HepG2 (cell line): Measurements from ENCODE around the gene U2AF1L4. TPM values are rescaled to one million over a fixed set of nuclear protein-coding genes. Genes with fewer than 3 reads are reported as not detected.
A peak's percentile ranks its signal among the peaks of the same experiment; 100 is the strongest.

Experiments used
- ATAC-seq: fragments of 200-7000 bp; cut with Tn5 transposase; 3 replicates; pipeline ENCODE4 v1.9.1; 2020; ENCODE audit warnings: mild to moderate bottlenecking, moderate library complexity
- BruUV-seq: library from RNA; stranded (reverse); fragments of 400-500 nt; replicated peaks from 2 replicates; lab custom pipeline; 2021; lab: Mats Ljungman, UMichigan
- CTCF ChIA-PET: fragments of 300-600 bp; formaldehyde crosslinking; extraction: SDS; loops from one replicate; lab custom pipeline; 2021; ENCODE audit warnings: low total read pairs, inconsistent platforms, low intra/inter-chr PET ratio; lab: Yijun Ruan, JAX
- POLR2A ChIA-PET: fragments of 350-600 bp; sonication (Branson Sonifier 250); formaldehyde crosslinking; loops from one replicate; lab custom pipeline; 2020; ENCODE audit warnings: antibody characterized with exemption, inconsistent platforms; lab: Yijun Ruan, JAX
- DNase-seq: peaks from one replicate; pipeline ENCODE4 v3.0.0-alpha.2; 2015; ENCODE audit warnings: low spot score
- FAIRE-seq: peaks from 3 replicates; lab custom pipeline; 2011; peaks lifted over from hg19 to GRCh38; lab: Jason Lieb, UNC
- H2AFZ ChIP-seq: one replicate; pipeline ENCODE4 v1.6.1; 2011; ENCODE audit warnings: low read length, inconsistent platforms
- H3K27ac ChIP-seq: fragments of 300-600 bp; 3 replicates; pipeline ENCODE4 v1.8.0; 2011; ENCODE audit warnings: mixed run types, mild to moderate bottlenecking, mixed read lengths, low read length, inconsistent platforms; ENCODE audit not compliant: insufficient read depth; ENCODE audit errors: extremely low read length
- H3K27me3 ChIP-seq, 2 experiments: fragments of 200-600 bp in 1 of 2; 2 replicates in 1 of 2; 3 replicates in 1 of 2; pipeline versions ENCODE4 v1.6.0 to v1.8.0; 2011; ENCODE audit warnings: low read length in 2 of 2, mild to moderate bottlenecking in 2 of 2, moderate library complexity in 2 of 2, inconsistent platforms in 1 of 2; ENCODE audit not compliant: insufficient read depth in 2 of 2, control insufficient read depth in 1 of 2
- H3K36me3 ChIP-seq, 2 experiments: fragments of 200-600 bp in 1 of 2; replicated peaks in 1 of 2; 2 replicates in 1 of 2; 3 replicates in 1 of 2; pipeline versions ENCODE4 v1.5.1 to v1.8.0; 2011; ENCODE audit warnings: low read length in 2 of 2, inconsistent platforms in 1 of 2; ENCODE audit not compliant: insufficient read depth in 2 of 2, control insufficient read depth in 1 of 2
- H3K4me1 ChIP-seq: 2 replicates; pipeline ENCODE4 v1.5.1; 2012; ENCODE audit warnings: low read length, inconsistent platforms; ENCODE audit not compliant: insufficient read depth
- H3K4me2 ChIP-seq: 2 replicates; pipeline ENCODE4 v1.6.0; 2011; ENCODE audit warnings: low read depth, low read length, inconsistent platforms
- H3K4me3 ChIP-seq, 3 experiments: fragments of 200-600 bp in 1 of 3; sonication (generic), shearing (Covaris generic) in 1 of 3; replicated peaks in 1 of 3; 2 replicates each; pipeline ENCODE4 v1.5.1; 2011 to 2016; ENCODE audit warnings: low read length in 3 of 3, inconsistent platforms in 2 of 3, low read depth in 2 of 3, mild to moderate bottlenecking in 2 of 3, control low read depth in 1 of 3, mixed read lengths in 1 of 3; ENCODE audit not compliant: insufficient read depth in 1 of 3
- H3K79me2 ChIP-seq: one replicate; pipeline ENCODE4 v1.6.1; 2011; ENCODE audit warnings: low read length, inconsistent platforms; ENCODE audit not compliant: insufficient read depth
- H3K9ac ChIP-seq: 2 replicates; pipeline ENCODE4 v1.6.0; 2011; ENCODE audit warnings: mild to moderate bottlenecking, low read depth, low read length, inconsistent platforms; ENCODE audit not compliant: insufficient read depth
- H3K9me3 ChIP-seq: 2 replicates; pipeline ENCODE4 v1.5.1; 2012; ENCODE audit warnings: mild to moderate bottlenecking, low read length
- H4K20me1 ChIP-seq: 2 replicates; pipeline ENCODE4 v1.6.0; 2011; ENCODE audit warnings: inconsistent platforms, mild to moderate bottlenecking, low read length, moderate library complexity; ENCODE audit not compliant: insufficient read depth
- AGO2 ChIP-seq: fragments of 200-400 bp; formaldehyde crosslinking; optimal IDR thresholded peaks from 2 replicates; pipeline ENCODE3; 2017; ENCODE audit warnings: mild to moderate bottlenecking, low read depth, low read length, moderate library complexity
- RBFOX2 ChIP-seq: fragments of 200-400 bp; formaldehyde crosslinking; IDR thresholded peaks from 2 replicates; pipeline ENCODE4 v1.6.1; 2017; ENCODE audit warnings: low read depth, mild to moderate bottlenecking, low read length
- ZNF281 ChIP-seq: sonication (generic); formaldehyde crosslinking; IDR thresholded peaks from 2 replicates; pipeline ENCODE4 v1.4.0; 2020; ENCODE audit warnings: missing genetic modification reagents, borderline replicate concordance
- WGBS: methylation state at CpG from one replicate; pipeline ENCODE4 v1.1.6; 2017; ENCODE audit warnings: low lambda C conversion rate; 5-methylcytosine and 5-hydroxymethylcytosine counted together
- in situ Hi-C: cut with HindIII; loops from 2 replicates; pipeline ENCODE4 v1.10.0; 2017; ENCODE audit warnings: low pct_unique_long_range_greater_than_20kb; ENCODE audit not compliant: extremely low pct_ligation_motif_present
- intact Hi-C: fragments of 100-400 bp; cut with micrococcal nuclease; formaldehyde crosslinking; loops from one replicate; pipeline ENCODE4 v1.10.0; 2022; ENCODE audit not compliant: unreplicated experiment
- polyA plus RNA-seq, 8 experiments: library from polyadenylated mRNA; depleted of rRNA in 3 of 8; stranded (reverse) in 7 of 8; unstranded in 1 of 8; fragments of >200 nt; fragmentation: Illumina TruSeq in 4 of 8; extraction: Trizol in 4 of 8; gene quantifications; 2 replicates each; pipeline versions ENCODE4 v1.2.1 to v1.2.3, GENCODE V29; 2011 to 2016; ENCODE audit warnings: low read depth in 4 of 8, missing spikeins in 1 of 8, mixed read lengths in 1 of 8; ENCODE audit not compliant: insufficient read depth in 1 of 8
- total RNA-seq, 5 experiments: library from RNA; depleted of rRNA; stranded (reverse); fragments of >200 nt; fragmentation: Illumina TruSeq; extraction: Trizol; gene quantifications; 2 replicates each; pipeline ENCODE4 v1.2.3, GENCODE V29; 2016; ENCODE audit warnings: low read depth in 1 of 5

The U2AF1L4 gene
- total and polyA plus RNA-seq, 2 of the 13 experiments (the other 11 are each of a cell fraction or from before 2014, with no cell fraction given) = 7.9 to 15.4 TPM

- Histone ChIP-seq H3K27me3 (no peaks in the 10 kb centered on the region), H3K9ac (no peak overlapping the region), H3K36me3 (peaks cover 3 to 24% of the 10 kb centered on the region in 2 experiments; a peak in 3 of 5 replicates), H3K4me2 (no peak overlapping the region), H3K4me3 (no peak overlapping the region), H3K9me3 (no peaks in the 10 kb centered on the region), H4K20me1 (no peaks in the 10 kb centered on the region), H3K79me2 (peaks cover 6% of the 10 kb centered on the region), H3K4me1 (peaks cover 20% of the 10 kb centered on the region)
- POLR2A ChIA-PET = interaction anchor here (1.3 kb wide), 1 partner anchor 16 kb away, joined by 5 read pairs; no protein-coding TSS in a partner anchor
- CTCF ChIA-PET = no interaction called here
- TF ChIP-seq ZNF281 (CRISPR knock-in tag) (no peak), RBFOX2 (0 out of 2 replicates have a peak, but pooled peaks have one; percentile 47), AGO2 (peak; percentile 22)
- TF ChIP-seq, all 625 proteins: peak for 2
- Histone ChIP-seq H2AFZ (no peak overlapping the region), H3K27ac (no peak overlapping the region)
- no TSS peak for BruUV-seq
- ATAC-seq (no peak), DNase-seq (no peak), FAIRE-seq (no peak)
- intact Hi-C loops = no loop called here
- in situ Hi-C loops = no loop called here
- 97% methylated on average over 39 of the region's 74 CpGs for WGBS
Measured at GRCh38 chr19:35755550-35756376, 10.5 kb upstream of the U2AF1L4 start.
